Endothelial cell (in vitro differentiated cells): ENCODE results near the gene ZSWIM7. TPM values are rescaled to one million over a fixed set of nuclear protein-coding genes. Genes with fewer than 3 reads are reported as not detected.

Experiments
- DNase-seq: peaks from one replicate; pipeline ENCODE4 v3.0.0; 2021; ENCODE audit warnings: low spot score
- H3K27ac Mint-ChIP-seq: one replicate; pipeline ENCODE4 v1.8.0; 2021; ENCODE audit warnings: mixed read lengths, inconsistent platforms; ENCODE audit not compliant: unreplicated experiment
- H3K27me3 Mint-ChIP-seq: one replicate; pipeline ENCODE4 v1.8.0; 2021; ENCODE audit warnings: mild to moderate bottlenecking, moderate library complexity, mixed read lengths, inconsistent platforms; ENCODE audit not compliant: unreplicated experiment
- H3K36me3 Mint-ChIP-seq: one replicate; pipeline ENCODE4 v1.8.0; 2021; ENCODE audit warnings: mild to moderate bottlenecking, low read depth, mixed read lengths, inconsistent platforms; ENCODE audit not compliant: unreplicated experiment
- H3K4me1 Mint-ChIP-seq: one replicate; pipeline ENCODE4 v1.8.0; 2021; ENCODE audit warnings: mild to moderate bottlenecking, mixed read lengths, inconsistent platforms; ENCODE audit not compliant: unreplicated experiment
- H3K4me3 Mint-ChIP-seq: one replicate; pipeline ENCODE4 v1.8.0; 2021; ENCODE audit warnings: mild to moderate bottlenecking, mixed read lengths, inconsistent platforms; ENCODE audit not compliant: unreplicated experiment
- H3K9me3 Mint-ChIP-seq: one replicate; pipeline ENCODE4 v1.8.0; 2021; ENCODE audit warnings: mixed read lengths, inconsistent platforms; ENCODE audit not compliant: unreplicated experiment
- CTCF ChIP-seq: fragments of 200-600 bp; sonication (generic); IDR thresholded peaks from one replicate; pipeline ENCODE4 v1.5.0; 2021; ENCODE audit warnings: antibody characterized with exemption; ENCODE audit not compliant: unreplicated experiment
- total RNA-seq: library from RNA; stranded (reverse); fragmentation: NEBNext Ultra II Directional; extraction: Animal tissue kit (Norgen Biotek cat#: 25700); gene quantifications from one replicate; pipeline ENCODE4 v1.2.1, GENCODE V29; 2021; ENCODE audit not compliant: unreplicated experiment

ZSWIM7 gene
- total RNA-seq, 1 donor from 2014 or later, result 39.4 TPM

- no peak overlapping the region for H3K27ac Mint-ChIP-seq
- TF ChIP-seq CTCF, result no peak
- H3K27me3 Mint-ChIP-seq, result peaks cover 5% of the 10 kb centered on the region
- H3K4me3 Mint-ChIP-seq, result no peak overlapping the region
- H3K4me1 Mint-ChIP-seq, result peaks cover 4% of the 10 kb centered on the region
- no peak for DNase-seq
- H3K9me3 Mint-ChIP-seq, result no peaks in the 10 kb centered on the region
- no peaks in the 10 kb centered on the region for H3K36me3 Mint-ChIP-seq
Observed at GRCh38 chr17:15929941-15930340, 69.6 kb downstream of the ZSWIM7 start.

DNA sequence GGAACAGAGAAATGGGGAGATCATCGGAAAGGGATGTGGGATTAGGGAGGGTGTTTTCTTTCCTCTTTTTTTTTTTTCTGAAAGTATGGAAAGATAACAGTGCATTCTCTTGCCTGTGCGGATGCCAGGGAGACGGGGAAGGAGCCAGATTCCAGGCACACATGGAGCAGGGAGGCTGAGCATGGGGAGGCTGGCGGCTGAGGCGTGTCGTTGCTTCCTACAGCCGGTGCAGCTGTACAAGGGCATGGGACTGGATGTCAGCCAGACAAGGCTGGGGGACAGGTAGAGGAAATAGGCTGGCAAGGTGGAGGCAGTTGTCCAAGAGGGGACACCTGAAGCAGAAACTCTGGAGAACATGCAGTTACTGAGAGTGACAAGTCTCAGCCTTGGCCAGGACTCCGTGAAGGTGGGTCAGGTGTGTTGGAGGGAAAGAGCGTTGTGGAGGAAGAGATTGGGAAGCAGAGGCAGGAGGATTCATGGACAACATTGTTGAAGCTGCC is 71.2 kb downstream of the ZSWIM7 start:
- Mint-ChIP-seq H3K4me1 (peaks cover 4% of the 10 kb centered on the region), H3K27me3 (peaks cover 5% of the 10 kb centered on the region), H3K9me3 (no peaks in the 10 kb centered on the region), H3K36me3 (no peaks in the 10 kb centered on the region), H3K27ac (no peak overlapping the region), H3K4me3 (no peak overlapping the region)
- TF ChIP-seq CTCF, result no peak
- no peak for DNase-seq

Other genes with a start within 250 kb of the ZSWIM7 start
- 5.2 TPM for gene ADORA2B, start 54.6 kb downstream of the ZSWIM7 start, total RNA-seq
- 29.6 TPM for gene TTC19, start 120 bp upstream of the ZSWIM7 start, total RNA-seq
- 104 TPM for gene NCOR1, start 215.8 kb upstream of the ZSWIM7 start, total RNA-seq
- gene PIGL, start 217.5 kb upstream of the ZSWIM7 start, total RNA-seq, result 23.1 TPM